GM12872 (cell line): ENCODE results near the gene FSTL4.

ENCODE experiments used
- CTCF ChIP-seq: IDR thresholded peaks from 3 replicates; pipeline ENCODE4 v1.5.1; 2011; ENCODE audit warnings: low read depth, mild to moderate bottlenecking, low read length, moderate library complexity; ENCODE audit not compliant: insufficient read depth

Gene FSTL4

GRCh38 chr5:133434336-133434735 lies 178.0 kb downstream of the FSTL4 start:
- TF ChIP-seq CTCF: no peak

GRCh38 chr5:133433641-133434040 lies 178.7 kb downstream of the FSTL4 start:
- no peak for TF ChIP-seq CTCF

- TF ChIP-seq CTCF: no peak
These were observed 179.3 kb downstream of the FSTL4 start for GRCh38 chr5:133432956-133433532.

GRCh38 chr5:133431326-133431865 lies 180.9 kb downstream of the FSTL4 start:
- no peak for TF ChIP-seq CTCF

- no peak for TF ChIP-seq CTCF
These were observed 182.2 kb downstream of the FSTL4 start for GRCh38 chr5:133430095-133430494.

- no peak for TF ChIP-seq CTCF
These were observed 183.3 kb downstream of the FSTL4 start for GRCh38 chr5:133429046-133429445.

GRCh38 chr5:133428072-133428660 lies 184.2 kb downstream of the FSTL4 start:
- no peak for TF ChIP-seq CTCF
